SK-N-MC (cell line): ENCODE results near the gene CRELD1.

ENCODE experiments used
- EZH2 ChIP-seq: fragments of 200-600 bp; sonication (generic); IDR thresholded peaks from one replicate; pipeline ENCODE4 v1.6.1; 2017; ENCODE audit warnings: antibody characterized with exemption
- POLR2AphosphoS5 ChIP-seq: IDR thresholded peaks from 2 replicates; pipeline ENCODE4 v1.6.1; 2012; ENCODE audit warnings: mild to moderate bottlenecking, low read depth, low read length, borderline replicate concordance

GRCh38 chr3:9911863-9912262 lies 21.8 kb upstream of the CRELD1 start:
- no peak for TF ChIP-seq EZH2
- no peak for TF ChIP-seq POLR2AphosphoS5
